Measurements from ENCODE around the gene RFX8.

RFX8 gene

DNA sequence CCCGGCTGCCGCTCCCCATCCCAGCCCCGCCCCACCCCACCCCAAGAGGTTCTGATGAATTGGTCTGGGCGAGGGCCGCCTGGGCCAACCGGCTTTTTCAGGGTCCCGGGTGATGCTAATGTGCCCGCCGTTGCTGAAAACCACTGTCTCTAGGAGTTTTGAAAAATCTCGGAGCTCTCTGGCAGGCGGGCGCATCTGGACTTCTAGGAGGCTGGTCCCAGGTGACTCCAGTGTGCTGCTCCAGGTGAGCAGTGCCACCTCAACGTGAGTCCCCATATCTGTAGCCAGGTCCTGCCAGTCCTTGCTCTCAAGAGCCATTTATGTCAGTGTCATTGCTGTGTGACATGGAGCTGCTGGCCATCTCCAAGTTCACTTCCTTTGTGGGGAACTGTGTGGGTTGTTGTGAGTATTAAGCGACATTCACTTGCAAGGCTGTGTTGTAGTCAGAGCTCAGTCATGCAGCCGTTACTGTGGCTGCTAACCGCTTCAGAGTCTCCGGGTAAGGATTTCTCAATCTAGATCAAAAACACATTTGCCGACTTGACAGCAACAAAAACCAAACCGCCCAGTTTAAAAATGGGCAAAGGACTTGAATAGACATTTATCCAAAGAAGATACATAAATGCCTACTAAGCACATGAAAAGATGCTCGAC is at the start of gene RFX8:
RFX8 (minus strand) TSS at position 382 of the 654 bp plus-strand sequence. CDS start 8,264 bp downstream, outside the sequence.
- peak within 1 kb of the TSS; percentile 52 for H3K27ac ChIP-seq
- H3K36me3 ChIP-seq (ENCODE audit: control insufficient read depth, insufficient read depth, low read length), result no peaks in the 10 kb centered on the region
- H2AFZ ChIP-seq, result peak within 1 kb of the TSS; percentile 82
- peak within 1 kb of the TSS; percentile 34 for H3K4me3 ChIP-seq (ENCODE audit: low read depth, low read length)
- no peaks in the 10 kb centered on the region for H3K79me2 ChIP-seq
- no peaks in the 10 kb centered on the region for H3K9me3 ChIP-seq (ENCODE audit: control insufficient read depth, low read length)
- peak within 1 kb of the TSS; percentile 78 for H3K4me2 ChIP-seq (ENCODE audit: low read length)
- no peak within 1 kb of the TSS for H3K9ac ChIP-seq
- TF ChIP-seq, protein P1, sequence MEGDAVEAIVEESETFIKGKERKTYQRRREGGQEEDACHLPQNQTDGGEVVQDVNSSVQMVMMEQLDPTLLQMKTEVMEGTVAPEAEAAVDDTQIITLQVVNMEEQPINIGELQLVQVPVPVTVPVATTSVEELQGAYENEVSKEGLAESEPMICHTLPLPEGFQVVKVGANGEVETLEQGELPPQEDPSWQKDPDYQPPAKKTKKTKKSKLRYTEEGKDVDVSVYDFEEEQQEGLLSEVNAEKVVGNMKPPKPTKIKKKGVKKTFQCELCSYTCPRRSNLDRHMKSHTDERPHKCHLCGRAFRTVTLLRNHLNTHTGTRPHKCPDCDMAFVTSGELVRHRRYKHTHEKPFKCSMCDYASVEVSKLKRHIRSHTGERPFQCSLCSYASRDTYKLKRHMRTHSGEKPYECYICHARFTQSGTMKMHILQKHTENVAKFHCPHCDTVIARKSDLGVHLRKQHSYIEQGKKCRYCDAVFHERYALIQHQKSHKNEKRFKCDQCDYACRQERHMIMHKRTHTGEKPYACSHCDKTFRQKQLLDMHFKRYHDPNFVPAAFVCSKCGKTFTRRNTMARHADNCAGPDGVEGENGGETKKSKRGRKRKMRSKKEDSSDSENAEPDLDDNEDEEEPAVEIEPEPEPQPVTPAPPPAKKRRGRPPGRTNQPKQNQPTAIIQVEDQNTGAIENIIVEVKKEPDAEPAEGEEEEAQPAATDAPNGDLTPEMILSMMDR (IDR thresholded peaks at IDR 0.05), result no peak
- H3K27me3 ChIP-seq (ENCODE audit: control insufficient read depth, insufficient read depth, low read length), result no peaks in the 10 kb centered on the region
- no peaks in the 10 kb centered on the region for H3K4me1 ChIP-seq

- H3K36me3 ChIP-seq (ENCODE audit: control insufficient read depth, insufficient read depth, low read length), result no peaks in the 10 kb centered on the region
- H3K9ac ChIP-seq, result no peak overlapping the region
- TF ChIP-seq, protein P1 (IDR thresholded peaks at IDR 0.05), result no peak
- no peaks in the 10 kb centered on the region for H3K79me2 ChIP-seq
- no peak overlapping the region for H3K4me2 ChIP-seq (ENCODE audit: low read length)
- H3K27ac ChIP-seq, result no peak overlapping the region
- H3K27me3 ChIP-seq (ENCODE audit: control insufficient read depth, insufficient read depth, low read length), result no peaks in the 10 kb centered on the region
- no peak overlapping the region for H3K4me3 ChIP-seq (ENCODE audit: low read depth, low read length)
- no peaks in the 10 kb centered on the region for H3K4me1 ChIP-seq
- no peaks in the 10 kb centered on the region for H3K9me3 ChIP-seq (ENCODE audit: control insufficient read depth, low read length)
- H2AFZ ChIP-seq, result no peak overlapping the region
These were observed 46.6 kb upstream of the RFX8 start for GRCh38 chr2:101521487-101521886.

GRCh38 chr2:101520246-101520645 is 45.3 kb upstream of the RFX8 start:
- Histone ChIP-seq H3K79me2 (no peaks in the 10 kb centered on the region), H3K27me3 (ENCODE audit: control insufficient read depth, insufficient read depth, low read length) (no peaks in the 10 kb centered on the region), H3K9me3 (ENCODE audit: control insufficient read depth, low read length) (no peaks in the 10 kb centered on the region), H3K27ac (no peak overlapping the region), H2AFZ (no peak overlapping the region), H3K36me3 (ENCODE audit: control insufficient read depth, insufficient read depth, low read length) (no peaks in the 10 kb centered on the region), H3K9ac (no peak overlapping the region), H3K4me1 (no peaks in the 10 kb centered on the region), H3K4me3 (ENCODE audit: low read depth, low read length) (no peak overlapping the region), H3K4me2 (ENCODE audit: low read length) (no peak overlapping the region)
- TF ChIP-seq, protein P1 (IDR thresholded peaks at IDR 0.05), result no peak

DNA sequence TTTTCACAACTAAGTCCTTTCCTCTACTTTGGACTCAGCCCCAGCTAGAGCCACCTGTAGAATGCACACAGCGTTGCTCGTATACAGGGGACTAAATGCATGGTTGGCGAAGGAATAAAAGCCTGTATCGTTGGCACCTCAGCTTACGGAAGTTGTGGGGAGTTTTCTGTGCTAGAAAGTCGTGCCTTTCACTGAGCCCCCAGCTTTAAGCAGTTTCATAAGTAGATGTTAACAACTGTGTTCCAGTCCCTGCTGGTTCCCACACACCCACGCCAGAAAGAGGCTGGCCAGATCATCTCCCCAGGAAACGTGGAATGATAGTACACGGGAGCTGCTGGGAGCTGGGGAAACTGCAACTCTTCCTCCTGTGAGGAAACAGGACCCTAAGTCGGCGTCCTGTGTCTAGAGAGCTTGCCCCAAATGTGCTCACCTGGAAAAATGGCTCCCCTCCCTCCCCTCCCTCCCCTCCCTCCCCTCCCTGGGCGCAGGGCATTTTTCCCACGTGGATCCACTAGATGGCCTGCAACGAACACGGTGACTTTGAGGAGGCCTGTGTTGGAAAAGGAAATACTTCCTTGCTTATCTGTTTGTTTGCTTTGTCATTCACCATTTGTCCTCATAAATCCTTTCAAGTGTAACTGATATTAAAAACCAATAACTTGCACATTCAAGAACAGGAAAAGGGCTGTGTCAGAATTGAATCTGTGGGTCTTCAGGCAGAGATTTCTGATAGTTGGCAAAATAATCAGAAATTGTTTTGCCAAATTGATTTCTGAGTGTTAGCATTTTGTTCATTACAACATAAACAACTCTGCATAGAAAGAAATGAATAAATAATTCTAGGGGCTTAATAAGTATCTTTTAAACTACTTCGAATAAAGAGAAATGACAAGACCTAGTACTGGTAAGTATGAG is 43.9 kb upstream of the RFX8 start:
- H3K27ac ChIP-seq, result no peak overlapping the region
- no peaks in the 10 kb centered on the region for H3K79me2 ChIP-seq
- H2AFZ ChIP-seq, result peak overlapping the region; percentile 50
- no peaks in the 10 kb centered on the region for H3K27me3 ChIP-seq (ENCODE audit: control insufficient read depth, insufficient read depth, low read length)
- TF ChIP-seq, protein P1 (IDR thresholded peaks at IDR 0.05), result no peak
- H3K9ac ChIP-seq, result no peak overlapping the region
- no peak overlapping the region for H3K4me3 ChIP-seq (ENCODE audit: low read depth, low read length)
- H3K4me2 ChIP-seq (ENCODE audit: low read length), result no peak overlapping the region
- no peaks in the 10 kb centered on the region for H3K36me3 ChIP-seq (ENCODE audit: control insufficient read depth, insufficient read depth, low read length)
- H3K4me1 ChIP-seq, result no peaks in the 10 kb centered on the region
- no peaks in the 10 kb centered on the region for H3K9me3 ChIP-seq (ENCODE audit: control insufficient read depth, low read length)

All from parathyroid adenoma (tissue), 2 donors.